NOMO-1 treated with DMSO at 0.1 percent for 48 hours (cell line): Measurements from ENCODE around the gene RBMY1D.
"Not testable (repeated sequence)": the region's sequence is repeated elsewhere in the genome, so short reads cannot be mapped to it uniquely, and the experiment has no call there.

Experiments used
- DNase-seq: peaks from one replicate; lab custom pipeline; 2025; ENCODE audit not compliant: unreplicated experiment; lab: John Stamatoyannopoulos, UW

Gene RBMY1D

DNA sequence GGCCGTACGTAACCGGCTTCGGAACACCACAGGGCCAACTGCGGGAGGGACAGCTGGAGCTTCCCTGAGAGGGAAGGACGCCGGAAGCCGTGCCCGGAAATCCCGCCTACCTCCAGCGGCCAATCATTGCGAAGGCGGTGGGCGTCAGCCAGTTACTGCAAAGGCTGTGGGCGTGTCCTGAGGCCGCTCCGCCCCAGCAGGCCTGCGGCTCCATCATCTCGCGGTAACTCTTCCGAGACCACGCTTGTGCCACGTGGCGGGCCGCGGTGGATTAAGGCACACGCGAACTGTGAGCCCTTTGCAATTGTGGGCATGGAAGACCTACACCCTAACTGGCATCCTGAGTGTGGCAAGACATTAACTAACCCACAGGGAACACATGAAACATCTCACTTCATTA is at the start of gene RBMY1D:
RBMY1D (minus strand) TSS at position 101 of the 400 bp plus-strand sequence. CDS start 2,013 bp downstream, outside the sequence.
- not testable (repeated sequence) for DNase-seq

DNA sequence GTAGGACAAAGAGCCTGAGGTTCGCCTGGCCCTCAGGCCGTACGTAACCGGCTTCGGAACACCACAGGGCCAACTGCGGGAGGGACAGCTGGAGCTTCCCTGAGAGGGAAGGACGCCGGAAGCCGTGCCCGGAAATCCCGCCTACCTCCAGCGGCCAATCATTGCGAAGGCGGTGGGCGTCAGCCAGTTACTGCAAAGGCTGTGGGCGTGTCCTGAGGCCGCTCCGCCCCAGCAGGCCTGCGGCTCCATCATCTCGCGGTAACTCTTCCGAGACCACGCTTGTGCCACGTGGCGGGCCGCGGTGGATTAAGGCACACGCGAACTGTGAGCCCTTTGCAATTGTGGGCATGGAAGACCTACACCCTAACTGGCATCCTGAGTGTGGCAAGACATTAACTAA is 23.6 kb upstream of the RBMY1D start, which contains the start of gene RBMY1E:
RBMY1E (minus strand) TSS at position 101 of the 400 bp plus-strand sequence. CDS start 1,978 bp downstream, outside the sequence.
- not testable (repeated sequence) for DNase-seq

DNA sequence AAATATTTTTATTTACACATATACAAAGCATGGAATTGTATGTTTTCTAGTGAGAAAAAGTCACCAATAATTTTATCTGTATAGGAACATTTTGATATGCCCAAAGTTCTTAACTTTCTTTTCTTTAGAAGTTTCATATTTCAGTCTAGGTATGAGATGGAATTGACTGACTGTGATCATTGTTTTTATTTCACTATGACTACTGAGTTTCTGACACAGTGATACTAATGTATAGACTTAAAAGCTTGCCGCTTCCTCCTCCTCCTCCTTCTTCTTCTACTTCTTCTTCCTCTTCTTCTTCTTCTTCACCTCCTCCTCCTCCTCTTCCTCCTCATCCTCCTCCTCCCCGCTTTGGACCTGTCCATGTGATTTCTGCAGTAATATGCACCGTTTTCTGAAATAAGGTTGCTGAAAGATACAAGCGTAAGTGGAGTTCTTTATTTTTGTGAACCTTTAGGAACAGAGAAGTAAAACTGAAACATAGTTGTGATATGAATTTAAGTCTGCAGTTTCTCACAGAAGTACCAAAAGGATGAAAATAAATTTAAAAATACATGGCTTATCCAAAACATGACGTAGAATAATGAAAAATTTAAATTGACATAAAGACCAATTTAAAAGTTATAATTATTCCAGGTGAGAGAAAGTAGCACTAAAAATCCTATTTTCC is 24.8 kb downstream of the RBMY1D start:
- not testable (repeated sequence) for DNase-seq

DNA sequence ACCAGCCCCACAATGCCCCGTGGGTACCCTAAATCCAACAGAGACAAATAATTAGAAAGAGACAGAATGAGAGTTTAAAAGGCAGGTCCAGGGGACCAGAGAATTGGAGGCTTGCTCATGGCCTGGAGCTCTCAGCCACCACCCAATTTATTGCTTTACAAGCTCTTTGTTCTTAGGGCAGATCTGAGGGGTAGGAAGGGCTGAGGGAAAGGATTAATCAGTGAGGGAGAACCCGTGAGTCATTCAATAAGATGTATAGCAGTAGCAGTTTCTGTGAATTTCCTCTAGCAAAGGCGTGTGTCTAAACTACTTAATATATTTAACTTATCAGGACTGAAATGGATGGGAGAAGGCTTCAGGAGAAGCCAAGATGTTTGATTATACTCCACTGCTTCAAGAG is 48.8 kb downstream of the RBMY1D start:
- no peak for DNase-seq

GRCh38 chrY:21842090-21842489 is 52.2 kb downstream of the RBMY1D start:
- DNase-seq: no peak

GRCh38 chrY:21839489-21839888 is 54.8 kb downstream of the RBMY1D start:
- DNase-seq: no peak

DNA sequence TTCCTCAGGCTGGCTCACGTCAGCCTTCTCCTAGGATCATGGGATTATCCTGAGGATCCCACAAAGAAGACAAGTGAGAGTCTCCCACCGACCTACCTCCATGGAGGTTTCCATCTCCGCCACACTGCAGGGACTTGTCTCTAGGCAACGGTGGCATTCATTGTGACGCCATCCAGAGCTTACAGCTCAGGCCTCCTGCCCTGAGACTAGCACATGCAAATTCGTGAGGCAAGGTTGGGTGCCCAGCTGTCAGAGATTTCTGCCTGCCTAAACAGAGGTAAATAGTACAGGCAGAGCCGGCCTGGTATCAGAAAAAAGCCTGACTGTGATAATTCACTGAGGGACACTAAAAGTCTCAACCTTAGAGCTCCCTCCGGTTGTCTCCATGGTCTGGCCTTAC is 58.0 kb downstream of the RBMY1D start:
- DNase-seq: no peak

- DNase-seq: no peak
Measured at GRCh38 chrY:21835052-21835451, 59.3 kb downstream of the RBMY1D start.
